Renal pelvis (tissue), 4 donors: ENCODE results near the gene MGRN1. TPM values are rescaled to one million over a fixed set of nuclear protein-coding genes. Genes with fewer than 3 reads are reported as not detected.
A peak's percentile ranks its signal among the peaks of the same experiment; 100 is the strongest.

Source experiments
- DNase-seq: peaks from one replicate; pipeline ENCODE4 v3.0.0-alpha.2; 2013
- polyA plus RNA-seq, 3 donors: library from polyadenylated mRNA; unstranded; fragments of 120-200 nt; gene quantifications; one replicate each; pipeline ENCODE4 v1.2.1, GENCODE V29; 2013; ENCODE audit not compliant: insufficient read length in 3 of 3

Gene MGRN1
- polyA plus RNA-seq, 3 donors: 52.3 to 70.1 (median 63.2) TPM

DNA sequence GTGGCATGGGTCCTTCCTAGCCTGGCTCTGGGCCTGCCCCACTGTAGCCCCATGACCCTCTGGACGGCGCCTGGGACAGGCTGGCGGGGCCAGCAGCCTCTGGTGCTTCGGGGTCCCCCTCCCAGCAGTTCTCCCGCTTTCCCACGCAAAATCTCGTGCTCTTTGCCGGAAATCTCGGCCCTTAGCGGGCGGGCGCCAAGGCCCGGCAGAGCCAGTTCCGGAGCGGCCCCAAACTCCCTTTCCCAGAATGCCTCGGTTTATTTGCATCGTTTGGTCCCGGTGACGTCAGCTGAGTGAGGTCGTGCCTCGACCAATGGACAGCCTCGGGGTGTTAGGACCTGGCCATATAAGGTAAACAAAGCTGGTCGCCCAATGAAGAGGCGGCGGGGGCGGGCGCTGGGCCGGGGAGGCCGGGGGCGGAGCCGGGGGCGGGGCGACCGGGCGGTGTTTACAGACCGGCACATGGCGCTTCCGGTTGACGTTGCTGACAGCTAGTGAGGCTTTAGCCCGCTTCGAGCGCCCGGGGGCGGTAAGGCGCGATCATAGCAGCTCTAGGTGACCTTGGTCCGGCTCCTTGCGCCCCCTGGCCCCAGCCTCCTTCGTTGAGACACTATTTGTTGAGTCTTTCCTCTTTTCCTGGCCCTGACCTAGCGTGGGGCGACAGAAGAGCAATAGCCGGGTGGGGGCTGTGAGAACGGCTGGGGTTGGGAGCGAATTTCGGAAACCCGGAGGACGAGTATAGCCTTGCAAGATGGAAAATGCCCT is 8.4 kb upstream of the MGRN1 start:
- DNase-seq: peak; percentile 100

DNA sequence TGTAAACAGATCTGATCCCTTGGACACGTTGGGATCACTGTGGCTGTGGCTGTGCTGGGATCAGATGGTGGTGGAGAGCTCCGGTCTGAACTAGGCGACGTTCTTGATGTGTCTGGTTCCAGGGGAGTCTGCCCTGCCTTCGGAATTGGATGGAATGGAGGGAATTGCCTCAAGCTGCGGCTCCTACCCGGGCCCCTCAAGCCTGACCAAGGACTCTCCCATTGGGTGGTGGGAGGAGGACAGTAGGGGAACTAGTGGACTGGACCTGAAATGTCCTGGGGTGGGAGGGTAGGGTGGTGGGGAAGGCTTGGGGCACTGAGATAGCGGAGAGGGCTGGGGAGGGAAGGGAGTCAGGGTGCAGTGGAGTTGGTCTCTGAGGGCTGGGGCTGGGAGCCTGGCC is 6.7 kb upstream of the MGRN1 start:
- no peak for DNase-seq

DNA sequence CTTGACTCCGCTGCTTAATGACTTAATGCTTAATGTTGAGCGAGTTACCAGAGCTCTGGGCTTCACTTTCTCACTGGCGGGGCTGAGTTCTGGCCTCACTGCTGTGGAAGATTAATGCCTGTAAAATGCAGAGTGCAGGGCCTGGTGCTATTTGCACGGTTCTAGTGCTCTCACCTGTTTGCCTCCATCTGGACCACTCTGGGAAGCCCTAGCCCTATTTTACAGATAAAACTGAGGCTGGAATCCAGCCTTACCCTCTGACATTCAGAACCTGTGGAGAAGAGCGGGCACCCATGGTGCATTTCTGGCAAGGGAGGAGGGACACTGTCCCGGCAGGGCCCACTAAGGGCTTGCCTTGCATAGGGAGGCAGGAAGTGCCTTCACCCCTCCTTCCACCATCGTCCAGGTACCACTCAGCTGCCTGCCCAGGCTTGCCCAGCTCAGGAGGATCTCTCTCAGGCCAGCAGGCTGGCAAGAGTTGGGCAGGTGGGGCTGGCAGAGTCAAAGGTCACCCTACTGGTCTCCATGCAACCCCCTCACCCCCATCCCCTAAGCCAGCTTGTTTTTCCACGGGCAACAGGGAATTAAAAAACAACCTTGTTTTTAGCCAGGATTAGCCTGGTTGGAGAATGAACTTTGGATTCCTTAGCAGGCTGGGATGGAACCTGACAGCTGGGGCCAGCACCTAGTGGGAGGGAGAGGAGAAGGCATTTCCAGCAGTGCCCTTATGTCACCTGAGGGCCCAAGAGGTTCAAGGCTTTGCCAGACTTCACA is 5.8 kb upstream of the MGRN1 start:
- DNase-seq: no peak

DNA sequence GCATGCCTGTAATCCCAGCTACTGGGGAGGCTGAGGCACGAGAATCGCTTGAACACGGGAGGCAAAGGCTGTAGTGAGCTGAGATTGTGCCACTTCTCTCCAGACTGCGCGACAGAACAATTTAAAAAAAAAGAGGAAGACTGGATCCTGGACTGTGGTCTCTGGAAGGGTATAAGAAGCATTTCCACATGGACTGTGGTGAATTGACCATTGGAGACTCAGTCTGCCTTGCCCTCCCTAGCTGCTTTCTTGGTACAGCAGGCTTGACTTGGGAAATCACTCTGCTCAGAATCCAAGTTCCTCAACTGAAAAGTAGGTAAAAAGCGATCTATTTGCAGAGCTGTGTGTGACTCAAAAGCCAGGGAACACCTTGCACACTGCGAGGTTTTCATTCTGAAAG is 1.0 kb upstream of the MGRN1 start:
- no peak for DNase-seq

DNA sequence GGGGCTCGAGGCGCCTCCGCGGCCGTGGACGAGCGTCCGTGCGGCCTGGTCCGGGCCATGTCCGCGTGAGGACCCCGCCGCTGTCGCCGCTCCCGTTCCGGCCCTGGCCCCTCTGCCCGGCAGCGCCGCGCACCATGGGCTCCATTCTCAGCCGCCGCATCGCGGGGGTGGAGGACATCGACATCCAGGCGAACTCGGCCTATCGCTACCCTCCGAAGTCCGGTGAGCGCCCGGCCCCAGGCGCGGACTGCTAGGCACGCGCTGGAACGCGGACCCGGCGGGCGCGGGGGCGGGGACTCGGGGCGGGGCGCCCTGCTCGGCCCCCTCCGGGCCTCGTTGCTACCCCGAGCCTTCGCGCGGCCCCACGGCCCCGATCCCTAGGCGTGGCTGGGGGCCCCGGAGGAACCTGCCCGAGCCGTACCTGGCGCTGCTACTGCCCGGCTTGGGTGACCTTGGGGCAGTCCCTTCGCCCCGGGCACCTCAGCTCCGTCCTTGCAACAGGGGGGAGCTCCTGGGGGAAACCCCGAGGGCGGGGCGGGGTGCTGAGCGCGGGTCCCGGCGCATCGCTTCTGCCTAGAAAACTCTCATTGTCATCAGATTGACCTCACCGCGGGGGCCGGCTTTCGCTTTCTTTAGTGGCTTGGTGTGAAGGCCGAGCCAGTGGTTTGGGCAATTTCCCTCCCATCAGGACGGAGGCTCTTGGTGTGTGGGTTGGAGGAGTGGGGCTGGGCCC is 367 bp downstream of the MGRN1 start:
- DNase-seq: peak; percentile 43

DNA sequence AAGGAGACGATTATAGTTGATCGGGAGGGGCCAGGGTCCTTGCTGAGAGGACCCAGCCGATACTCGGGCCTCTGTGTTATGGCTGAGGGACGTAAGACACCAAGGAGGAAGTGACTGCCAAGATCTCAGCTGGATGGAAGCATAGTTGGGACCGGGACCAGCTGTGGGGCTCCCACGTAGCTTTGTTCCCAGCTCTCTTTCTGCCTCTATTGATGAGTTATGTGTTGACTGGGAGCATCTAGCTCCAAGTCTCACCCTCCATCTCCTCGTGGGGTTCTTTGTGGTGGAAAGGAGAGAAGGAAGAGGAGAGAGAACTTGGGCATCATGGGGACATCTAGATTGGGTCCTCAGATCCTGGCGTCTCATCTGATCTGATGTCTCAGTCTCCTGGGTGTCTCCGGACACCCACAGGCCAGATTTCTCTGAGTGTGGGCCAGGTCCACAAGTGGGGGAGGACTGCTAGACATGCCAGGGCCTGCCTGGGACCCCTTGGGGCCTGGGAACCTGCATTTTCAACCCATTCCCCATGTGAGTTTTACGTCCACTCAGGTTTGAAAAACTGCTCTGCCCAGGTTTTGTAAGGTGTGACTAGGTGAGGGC is 1.0 kb downstream of the MGRN1 start:
- no peak for DNase-seq

DNA sequence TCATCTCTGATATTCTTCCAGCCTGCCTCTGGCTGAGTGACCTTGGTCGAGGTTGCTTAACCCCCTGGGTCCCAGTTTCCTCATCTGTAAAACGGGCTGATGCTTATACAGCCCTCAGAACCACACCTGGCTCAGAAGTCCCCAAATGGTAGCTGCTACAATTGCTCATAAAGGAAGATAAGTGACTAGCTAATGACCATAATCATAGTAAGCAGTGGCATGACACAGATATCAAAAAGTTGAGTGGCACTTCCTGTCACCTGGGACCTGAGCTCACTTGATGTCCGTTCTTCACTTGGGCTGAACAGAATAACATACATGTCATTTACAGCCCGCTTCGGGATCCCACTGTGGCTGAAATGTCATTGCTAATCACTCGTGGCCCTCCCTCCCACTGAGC is 1.8 kb downstream of the MGRN1 start:
- no peak for DNase-seq

DNA sequence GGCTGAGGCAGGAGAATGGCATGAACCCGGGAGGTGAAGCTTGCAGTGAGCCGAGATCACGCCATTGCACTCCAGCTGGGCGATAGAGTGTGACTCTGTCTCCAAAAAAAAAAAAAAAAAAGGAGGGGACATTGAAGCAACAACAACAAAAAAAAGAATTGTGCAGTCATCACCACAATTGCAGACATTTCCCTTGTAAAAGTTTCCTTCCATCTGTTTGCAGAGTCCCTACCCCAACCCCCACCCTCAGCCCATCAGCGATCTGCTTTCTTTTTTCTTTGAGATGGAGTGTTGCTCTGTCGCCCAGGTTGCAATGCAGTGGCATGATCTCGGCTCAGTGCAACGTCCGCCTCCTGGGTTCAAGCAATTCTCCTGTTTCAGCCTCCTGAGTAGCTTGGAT is 3.7 kb downstream of the MGRN1 start:
- DNase-seq: no peak

DNA sequence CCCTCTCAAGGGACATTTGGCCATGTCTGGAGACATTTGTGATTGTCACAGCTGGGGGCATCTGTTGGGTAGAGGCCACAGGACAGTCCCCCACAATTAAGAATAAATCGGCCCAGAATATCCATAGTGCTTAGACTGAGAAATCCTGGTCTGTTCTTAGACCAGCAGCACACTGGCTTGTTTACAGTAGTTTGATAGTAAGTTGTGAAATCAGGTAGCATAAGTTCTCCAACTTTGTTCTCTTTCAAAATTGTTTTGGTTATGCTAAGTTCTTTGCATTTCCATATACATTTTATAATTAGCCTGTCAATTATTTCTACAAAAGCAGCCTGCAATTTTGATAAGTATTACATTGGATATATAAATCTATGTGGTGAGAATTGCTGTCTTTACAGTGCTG is 6.8 kb downstream of the MGRN1 start:
- no peak for DNase-seq

DNA sequence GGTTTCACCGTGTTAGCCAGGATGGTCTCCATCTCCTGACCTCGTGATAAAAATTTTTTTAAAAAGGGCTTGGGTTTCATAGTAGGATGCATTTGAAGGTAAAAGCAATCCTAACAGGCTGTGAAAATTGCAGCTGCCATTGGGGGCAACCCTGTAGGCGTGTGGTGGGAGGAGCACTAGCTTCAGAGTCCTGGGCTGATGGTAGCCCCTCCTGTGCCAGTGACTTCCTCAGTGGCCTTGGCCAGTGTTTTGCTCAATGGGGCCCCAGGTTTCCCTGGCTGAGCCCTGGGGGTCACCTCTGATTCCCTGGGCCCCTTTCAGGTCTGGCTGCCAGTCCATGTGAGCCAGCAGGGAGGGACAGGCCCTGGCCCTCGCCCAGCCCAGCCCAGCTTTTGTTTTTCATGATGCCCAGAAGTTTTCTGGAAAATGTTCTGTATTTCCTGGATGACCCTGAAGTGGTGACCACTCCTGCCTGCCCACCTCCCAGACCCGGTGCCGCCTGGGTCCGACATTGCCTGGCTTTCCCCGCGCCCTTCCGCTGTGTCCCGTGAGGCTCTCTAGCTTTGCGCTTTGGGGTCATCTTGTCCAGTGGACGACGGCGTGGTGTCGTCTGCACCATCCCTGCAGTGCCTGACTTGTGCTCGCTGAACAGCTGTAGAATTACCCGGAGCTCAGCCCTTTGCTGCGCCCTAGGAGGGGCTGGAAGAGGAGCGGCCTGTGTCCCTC is 9.4 kb downstream of the MGRN1 start:
- DNase-seq: no peak

DNA sequence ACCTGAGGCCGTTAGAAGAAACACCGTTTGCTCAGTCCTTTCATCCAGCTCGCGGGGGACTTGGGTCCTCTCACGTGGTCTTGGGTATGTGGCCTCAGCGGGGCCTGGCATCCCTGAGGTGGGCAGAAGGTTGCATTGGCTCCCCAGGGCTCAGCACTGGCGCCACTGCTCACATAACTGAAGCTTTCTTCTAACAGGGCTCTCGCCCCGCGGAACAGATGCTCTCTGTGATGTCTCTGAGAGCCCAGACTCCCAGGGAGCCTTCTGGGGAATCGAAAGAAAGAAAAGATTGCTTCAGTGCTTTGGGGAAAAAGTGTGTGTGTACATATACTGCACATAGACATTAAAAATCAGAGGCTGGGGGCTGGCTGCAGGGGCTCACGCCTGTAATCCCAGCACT is 10.1 kb downstream of the MGRN1 start:
- no peak for DNase-seq

DNA sequence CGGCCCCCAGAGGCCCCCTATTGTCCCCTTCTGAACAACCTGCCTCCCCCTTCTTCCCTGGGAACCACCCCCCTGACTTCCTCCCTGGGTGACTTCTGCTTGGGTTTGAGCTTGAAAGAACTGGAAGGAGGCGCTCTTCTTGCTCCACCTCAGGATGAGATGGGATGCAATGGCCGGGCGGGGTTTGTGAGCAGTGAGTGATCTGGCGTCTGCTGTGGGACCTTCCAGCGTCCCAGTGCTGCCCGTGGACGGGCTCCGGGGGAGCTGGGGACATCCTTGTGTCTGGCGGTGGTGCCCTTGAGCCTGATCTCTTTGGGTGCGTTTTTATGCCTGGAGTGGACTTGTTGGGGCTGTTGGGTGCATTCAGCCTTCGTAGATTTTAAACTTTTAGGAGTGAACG is 11.6 kb downstream of the MGRN1 start:
- DNase-seq: no peak

DNA sequence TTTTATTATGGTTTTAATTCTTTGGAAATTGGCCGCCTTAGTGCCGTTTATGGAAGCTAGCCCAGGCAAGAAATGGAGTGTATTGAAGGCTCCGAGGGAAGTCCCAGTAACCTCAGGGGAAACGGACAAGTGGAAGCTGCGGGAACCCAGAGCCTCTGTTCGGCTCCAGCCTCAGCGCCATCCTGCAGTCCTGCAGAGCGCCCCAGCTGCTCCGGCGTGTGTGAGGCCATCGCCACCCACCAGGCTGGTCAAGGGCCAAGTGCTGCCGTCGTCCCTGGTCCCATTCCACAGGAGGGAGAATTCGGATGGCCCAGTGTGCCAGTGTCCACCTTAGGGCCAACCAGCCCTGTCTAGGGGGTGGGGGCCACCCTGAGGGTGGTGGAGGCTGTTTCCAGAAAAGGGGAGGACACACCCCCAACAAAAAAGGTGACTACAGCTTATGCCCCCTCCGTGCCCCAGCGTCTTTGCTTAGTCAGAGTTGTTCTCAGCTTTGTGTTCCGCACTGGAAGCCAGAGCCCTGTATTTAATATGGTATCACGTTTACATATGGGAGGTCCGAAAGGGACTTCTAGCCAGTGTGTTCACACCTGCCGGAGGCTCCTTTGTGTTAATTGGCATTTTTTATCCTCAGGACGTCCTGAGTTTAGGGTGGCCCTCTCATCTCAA is 13.0 kb downstream of the MGRN1 start:
- DNase-seq: no peak

DNA sequence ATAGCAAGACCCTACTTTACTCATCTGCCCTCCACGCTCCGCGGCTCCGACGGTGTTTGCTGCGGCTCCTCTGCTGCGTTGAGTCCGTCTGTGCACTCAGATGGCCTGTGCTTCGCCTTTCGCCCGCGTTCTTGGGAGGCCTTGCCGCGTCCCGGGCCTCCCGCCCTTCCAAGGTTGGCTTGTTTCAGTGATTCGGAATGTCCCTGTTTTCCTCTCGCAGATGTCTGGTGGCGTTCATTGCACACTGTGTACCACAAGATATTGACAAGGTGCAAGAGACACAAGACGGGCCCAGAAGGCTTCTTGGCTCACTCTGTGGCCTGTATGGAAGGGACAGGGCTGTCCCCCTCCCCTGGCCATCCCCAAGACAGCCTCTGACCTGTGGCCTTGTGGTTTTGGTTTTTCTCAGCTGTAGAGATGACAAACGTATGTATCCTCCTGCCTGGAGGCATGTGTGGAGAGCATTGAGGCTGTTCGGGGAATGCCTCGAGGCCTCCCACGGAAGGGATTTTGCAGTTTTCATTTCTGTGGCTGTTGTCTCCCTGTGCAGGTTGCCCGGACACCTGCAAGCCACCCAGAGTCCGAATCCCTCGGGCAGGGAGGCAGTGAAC is 15.4 kb downstream of the MGRN1 start:
- DNase-seq: no peak

DNA sequence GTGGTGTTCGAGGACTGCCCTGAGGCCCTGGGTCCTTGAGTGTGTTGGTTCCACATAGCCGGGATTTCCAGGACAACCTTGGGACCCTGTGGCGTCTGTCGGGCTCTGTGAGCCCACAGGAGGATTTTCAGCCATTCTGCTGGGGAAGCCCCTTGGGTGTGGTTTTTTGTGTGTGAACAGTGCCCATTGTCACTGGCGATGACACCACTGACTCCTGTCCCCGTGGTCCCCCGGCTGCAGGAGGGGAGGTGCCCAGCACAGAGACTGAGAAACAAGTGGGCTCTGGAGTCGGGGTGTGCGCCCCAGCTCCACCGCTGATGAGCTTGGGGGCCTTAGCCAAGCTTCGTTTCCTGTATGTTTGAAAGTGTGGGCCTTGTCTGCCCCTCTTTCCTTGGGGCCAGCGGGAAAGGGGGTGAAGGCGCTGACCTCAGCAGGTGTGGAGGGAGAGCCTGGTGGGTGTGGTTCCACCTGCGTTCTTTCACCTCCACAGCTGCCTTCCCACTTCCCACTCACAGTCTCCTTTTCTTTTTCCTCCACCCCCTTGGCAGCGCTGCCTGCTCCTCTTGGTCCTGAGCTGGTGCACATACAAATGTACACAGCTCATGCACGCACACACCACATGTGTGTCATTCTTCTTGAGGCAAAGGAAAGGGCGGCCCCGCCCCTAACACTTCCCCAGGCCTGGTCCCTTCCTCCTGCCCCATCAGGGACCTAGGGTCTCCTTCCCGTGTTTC is 16.1 kb downstream of the MGRN1 start:
- no peak for DNase-seq

DNA sequence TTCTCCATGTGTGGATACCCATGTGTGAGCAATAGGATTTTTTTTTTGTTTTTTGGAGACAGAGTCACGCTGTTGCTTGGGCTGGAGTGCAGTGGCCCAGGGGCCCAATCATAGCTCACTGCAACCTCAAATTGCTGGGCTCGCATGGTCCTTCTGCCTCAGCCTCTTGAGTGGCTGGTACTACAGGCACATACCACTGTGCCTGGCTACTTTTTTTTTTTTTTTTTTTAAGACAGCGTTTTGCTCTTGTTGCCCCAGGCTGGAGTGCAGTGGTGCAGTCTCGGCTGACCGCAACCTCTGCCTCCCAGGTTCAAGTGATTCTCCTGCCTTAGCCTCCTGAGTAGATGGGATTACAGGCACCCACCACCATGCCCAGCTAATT is 16.7 kb downstream of the MGRN1 start:
- no peak for DNase-seq

DNA sequence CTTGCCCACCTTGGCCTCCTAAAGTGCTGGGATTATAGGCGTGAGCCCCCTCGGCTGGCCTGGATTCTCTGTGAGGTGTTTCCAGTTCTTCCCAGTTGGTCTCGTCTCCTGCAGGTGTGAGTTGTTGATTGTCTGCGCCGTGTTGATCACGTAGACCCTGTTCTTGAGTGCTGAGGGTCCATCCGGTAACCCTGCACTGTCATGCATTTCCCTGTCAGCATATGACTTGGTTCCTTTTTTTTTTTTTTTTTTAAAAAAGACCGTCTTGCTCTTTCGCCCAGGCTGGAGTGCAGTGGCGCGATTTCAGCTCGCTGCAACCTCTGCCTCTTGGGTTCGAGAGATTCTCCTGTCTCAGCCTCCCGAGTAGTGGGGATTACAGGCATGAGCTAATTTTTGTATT is 17.3 kb downstream of the MGRN1 start:
- DNase-seq: no peak

DNA sequence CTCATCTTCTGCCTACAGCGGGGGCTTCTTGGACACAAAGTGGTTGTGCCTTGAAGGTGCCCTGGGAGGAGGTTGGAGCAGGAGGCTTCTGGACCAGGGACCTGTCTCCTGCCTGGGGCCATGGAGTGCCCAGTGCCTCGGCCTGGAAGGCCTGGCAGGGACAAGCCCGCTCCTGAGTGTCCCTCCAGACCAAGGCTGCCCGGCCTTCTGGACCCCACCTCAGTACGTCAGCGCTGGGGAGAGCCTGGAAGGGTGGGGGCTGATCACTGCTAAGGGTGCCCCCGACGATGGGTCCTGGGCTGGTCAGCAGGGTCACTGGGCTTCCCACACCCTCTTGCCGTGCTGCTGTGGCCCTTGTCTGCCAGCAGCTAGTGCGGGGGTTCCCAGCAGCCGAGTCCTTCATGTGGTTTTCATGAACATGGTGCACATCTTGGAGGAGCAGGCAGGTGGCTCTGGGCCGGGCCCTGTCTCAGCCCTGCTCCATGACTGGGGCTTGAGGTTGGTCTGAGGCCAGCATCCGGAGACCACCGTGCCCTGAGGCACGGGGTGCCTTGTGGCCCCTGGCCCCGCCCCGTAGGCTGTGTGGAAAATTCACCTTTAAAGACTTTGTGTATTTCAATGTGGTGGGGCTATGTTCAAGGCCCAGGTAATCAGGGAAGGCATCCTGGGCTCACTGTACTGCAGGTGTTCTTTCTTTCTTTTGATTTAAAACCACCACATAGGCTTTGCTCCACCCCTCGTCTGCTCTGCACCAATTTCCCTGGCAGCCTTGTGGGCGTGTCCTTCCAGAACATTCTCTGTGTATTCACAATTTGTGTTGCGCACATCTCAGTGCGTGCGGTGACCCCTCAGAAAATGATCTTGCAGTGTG is 22.4 kb downstream of the MGRN1 start:
- no peak for DNase-seq

DNA sequence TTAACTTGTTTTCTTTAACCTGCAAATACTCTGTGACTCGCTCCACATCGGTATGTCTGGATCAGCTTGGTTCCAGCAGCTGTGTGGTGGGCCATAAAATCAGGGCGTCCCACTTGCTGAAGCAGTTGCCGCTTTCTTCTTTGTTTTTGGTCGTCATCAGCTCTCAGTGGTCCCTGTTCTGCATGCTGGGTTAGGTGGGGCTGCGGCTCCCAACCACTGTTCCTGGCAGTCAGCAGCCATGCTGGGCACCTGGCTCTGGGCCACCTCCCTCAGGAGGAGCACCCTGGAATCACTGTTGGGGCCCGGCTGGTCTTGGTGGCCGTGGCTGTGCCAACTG is 23.0 kb downstream of the MGRN1 start:
- DNase-seq: no peak
